Naive thymus-derived CD8-positive, alpha-beta T cell (primary cell): Measurements from ENCODE around the gene SVOPL. TPM values are rescaled to one million over a fixed set of nuclear protein-coding genes. Genes with fewer than 3 reads are reported as not detected.

ENCODE experiments used
- ATAC-seq, 2 donors: fragments of 150-1000 bp; cut with Tn5 transposase in 1 of 2; sonication (Bioruptor Pico), chemical (Tn5 transposase) in 1 of 2; 1 replicate in 1 of 2; 2 replicates in 1 of 2; pipeline ENCODE4 v1.10.0; 2021; ENCODE audit warnings: mild to moderate bottlenecking in 2 of 2, moderate library complexity in 2 of 2
- POLR2A ChIA-PET: fragments of 350-600 bp; sonication (Branson Sonifier 250); formaldehyde crosslinking; loops from one replicate; lab custom pipeline; 2021; ENCODE audit warnings: antibody characterized with exemption; lab: Charles Lee
- DNase-seq, 10 donors: peaks; one replicate each; pipeline versions ENCODE4 v3.0.0 to v3.0.0-alpha.2; 2020 to 2022
- H3K27ac Mint-ChIP-seq, 10 donors: one replicate each; pipeline ENCODE4 v1.8.0; 2020 to 2022; ENCODE audit warnings: mild to moderate bottlenecking in 10 of 10, mixed read lengths in 10 of 10, moderate library complexity in 4 of 10, inconsistent platforms in 1 of 10
- H3K27me3 Mint-ChIP-seq, 5 donors: one replicate each; pipeline ENCODE4 v1.8.0; 2021 to 2022; ENCODE audit warnings: mixed read lengths in 5 of 5
- H3K36me3 Mint-ChIP-seq, 3 donors: one replicate each; pipeline ENCODE4 v1.8.0; 2020 to 2022; ENCODE audit warnings: mixed read lengths in 3 of 3, mild to moderate bottlenecking in 2 of 3, inconsistent platforms in 1 of 3
- H3K4me1 Mint-ChIP-seq, 4 donors: one replicate each; pipeline ENCODE4 v1.8.0; 2021 to 2022; ENCODE audit warnings: mixed read lengths in 4 of 4
- H3K4me3 Mint-ChIP-seq, 10 donors: one replicate each; pipeline ENCODE4 v1.8.0; 2020 to 2022; ENCODE audit warnings: mild to moderate bottlenecking in 10 of 10, mixed read lengths in 10 of 10, moderate library complexity in 6 of 10, inconsistent platforms in 1 of 10
- H3K9me3 Mint-ChIP-seq, 9 donors: one replicate each; pipeline ENCODE4 v1.8.0; 2020 to 2022; ENCODE audit warnings: mixed read lengths in 9 of 9, mild to moderate bottlenecking in 3 of 9, inconsistent platforms in 1 of 9, moderate library complexity in 1 of 9
- polyA plus RNA-seq, 3 donors: library from polyadenylated mRNA; unstranded; fragments of 300-500 nt; fragmentation: Illumina TruSeq; gene quantifications; one replicate each; pipeline ENCODE4 v1.2.3, GENCODE V29; 2021
- total RNA-seq, 8 experiments: library from RNA in 2 of 8; stranded (reverse) in 2 of 8; gene quantifications; one replicate each; pipeline ENCODE4 v1.2.3 and lab custom pipeline; 2021 to 2026

The SVOPL gene
- total and polyA plus RNA-seq, 5 experiments from 2014 or later = 3.0 to 8.2 (median 3.7) TPM; not detected in 2

DNA sequence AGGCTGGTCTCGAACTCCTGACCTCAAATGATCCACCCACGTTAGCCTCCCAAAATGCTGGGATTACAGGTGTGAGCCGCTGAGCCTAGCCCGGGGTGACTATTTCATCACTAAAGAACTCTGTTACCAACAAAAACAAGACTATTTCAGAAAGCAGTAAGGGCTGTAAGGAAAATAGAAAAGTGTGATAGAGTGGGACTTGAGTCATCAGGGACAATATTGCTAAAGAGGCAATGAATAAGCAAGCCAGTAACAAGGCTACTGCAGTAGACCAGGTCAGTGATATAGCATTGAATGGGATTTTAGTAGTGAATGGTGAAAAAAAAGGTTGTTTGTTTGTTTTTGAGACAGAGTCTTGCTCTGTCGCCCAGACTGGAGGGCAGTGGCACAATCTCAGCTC, 51.7 kb downstream of the SVOPL start:
- POLR2A ChIA-PET = no interaction called here
- H3K4me1 Mint-ChIP-seq = peaks cover 0 to 3% (median 0%) of the 10 kb centered on the region in 4 donors
- DNase-seq (no peak), ATAC-seq (no peak)
- no peak overlapping the region for H3K27ac Mint-ChIP-seq
- H3K27me3 Mint-ChIP-seq = no peaks in the 10 kb centered on the region
- H3K9me3 Mint-ChIP-seq = peaks cover 0 to 10% (median 2%) of the 10 kb centered on the region in 9 donors
- no peak overlapping the region for H3K4me3 Mint-ChIP-seq
- H3K36me3 Mint-ChIP-seq = no peaks in the 10 kb centered on the region

DNA sequence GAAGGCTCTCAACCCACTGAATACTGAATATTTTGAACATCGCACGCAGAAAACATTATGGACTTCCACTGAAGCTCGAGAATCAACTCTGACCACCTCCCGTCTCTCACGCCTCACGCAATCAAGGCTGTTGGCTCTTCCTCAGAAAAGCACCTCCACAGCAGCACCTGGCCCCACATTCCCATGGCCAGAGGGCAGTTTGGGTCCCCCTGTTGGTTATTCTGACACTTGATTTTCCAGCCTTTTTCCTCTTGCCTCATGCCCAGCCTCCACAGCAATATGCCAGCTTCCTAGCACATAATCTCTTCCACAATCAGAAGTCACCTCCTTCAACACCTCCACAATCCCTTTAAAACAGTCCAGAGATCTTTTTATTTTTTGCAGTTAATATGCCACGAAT, 55.9 kb downstream of the SVOPL start:
- Mint-ChIP-seq H3K36me3 (no peaks in the 10 kb centered on the region), H3K4me1 (peaks cover 0 to 3% (median 0%) of the 10 kb centered on the region in 4 donors), H3K27me3 (no peaks in the 10 kb centered on the region), H3K4me3 (no peak overlapping the region), H3K9me3 (peaks cover 0 to 2% (median 0%) of the 10 kb centered on the region in 9 donors), H3K27ac (peak overlapping the region in 1 of 10 donors; percentile 3)
- ATAC-seq = no peak
- DNase-seq = no peak
- POLR2A ChIA-PET = interaction anchor here (0.5 kb wide), 1 partner anchor 42 kb away, joined by 3 read pairs; no protein-coding TSS in a partner anchor

- DNase-seq (no peak), ATAC-seq (no peak)
- Mint-ChIP-seq H3K27me3 (peaks cover 0 to 3% (median 0%) of the 10 kb centered on the region in 5 donors), H3K27ac (no peak overlapping the region), H3K4me1 (peaks cover 12 to 32% (median 22%) of the 10 kb centered on the region in 4 donors), H3K9me3 (no peaks in the 10 kb centered on the region), H3K4me3 (no peak overlapping the region), H3K36me3 (no peaks in the 10 kb centered on the region)
- POLR2A ChIA-PET = no interaction called here
Measured at GRCh38 chr7:138632826-138633602, 68.1 kb downstream of the SVOPL start.

GRCh38 chr7:138632384-138632783, 68.8 kb downstream of the SVOPL start:
- DNase-seq (no peak), ATAC-seq (no peak)
- no peaks in the 10 kb centered on the region for H3K9me3 Mint-ChIP-seq
- H3K27me3 Mint-ChIP-seq = peaks cover 0 to 3% (median 0%) of the 10 kb centered on the region in 5 donors
- H3K4me3 Mint-ChIP-seq = no peak overlapping the region
- POLR2A ChIA-PET = interaction anchor here (0.7 kb wide), 1 partner anchor 9 kb away, joined by 4 read pairs; no protein-coding TSS in a partner anchor
- H3K36me3 Mint-ChIP-seq = no peaks in the 10 kb centered on the region
- peaks cover 12 to 32% (median 23%) of the 10 kb centered on the region in 4 donors for H3K4me1 Mint-ChIP-seq
- H3K27ac Mint-ChIP-seq = peak overlapping the region in 2 of 10 donors; percentile 32 to 43

DNA sequence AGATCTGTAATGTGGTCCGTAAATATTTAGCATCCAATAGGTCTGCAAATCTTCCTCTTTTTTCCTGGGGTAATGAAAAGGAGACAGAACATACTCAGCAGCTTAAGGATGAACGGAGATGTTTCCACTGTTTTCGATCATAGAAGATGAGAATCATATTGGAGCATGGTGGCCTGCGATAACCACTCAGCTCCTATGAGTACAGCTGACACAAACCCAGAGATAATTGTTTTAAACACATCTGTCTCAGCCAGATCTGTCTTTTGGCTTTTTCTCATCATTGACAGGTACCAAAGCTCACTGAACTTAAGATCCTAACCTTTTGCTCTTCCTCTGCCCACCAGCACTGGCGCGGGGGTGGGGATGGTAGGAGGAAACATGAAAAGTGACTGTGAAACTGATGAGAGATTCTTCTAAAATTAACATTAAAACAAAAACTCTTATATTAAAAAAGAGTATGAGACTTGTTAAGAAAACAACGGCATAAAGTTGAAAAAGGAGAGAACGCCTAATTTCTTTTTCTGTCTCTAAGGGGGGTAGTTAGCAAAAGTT, 71.0 kb downstream of the SVOPL start:
- H3K36me3 Mint-ChIP-seq = no peaks in the 10 kb centered on the region
- ATAC-seq (no peak), DNase-seq (no peak)
- H3K27me3 Mint-ChIP-seq = peaks cover 0 to 3% (median 0%) of the 10 kb centered on the region in 5 donors
- H3K4me3 Mint-ChIP-seq = peak overlapping the region in 4 of 10 donors; percentile 0 to 6 (median 4)
- peak overlapping the region in 2 of 10 donors; percentile 1 to 24 for H3K27ac Mint-ChIP-seq
- no peaks in the 10 kb centered on the region for H3K9me3 Mint-ChIP-seq
- peaks cover 22 to 53% (median 45%) of the 10 kb centered on the region in 4 donors for H3K4me1 Mint-ChIP-seq
- POLR2A ChIA-PET = no interaction called here

DNA sequence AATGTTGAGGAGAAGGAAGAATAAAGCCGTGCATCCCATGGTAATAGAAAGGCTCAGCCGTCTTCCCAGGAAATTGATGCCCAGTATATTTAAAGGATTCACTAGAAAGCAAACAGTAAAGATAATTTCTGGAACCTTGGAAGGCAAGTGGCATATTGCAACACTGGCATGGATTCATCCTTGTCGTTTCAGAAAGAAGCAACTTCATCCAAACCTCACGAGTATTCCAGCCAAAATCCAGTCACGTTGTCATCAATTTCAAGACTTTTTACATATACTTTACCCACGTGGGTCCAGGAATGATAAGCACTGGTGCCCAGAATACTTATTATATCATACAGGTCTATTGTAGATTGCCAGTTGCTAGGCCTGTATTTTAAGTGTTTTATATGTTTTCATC, 73.8 kb downstream of the SVOPL start:
- H3K27me3 Mint-ChIP-seq = no peaks in the 10 kb centered on the region
- H3K36me3 Mint-ChIP-seq = no peaks in the 10 kb centered on the region
- H3K4me1 Mint-ChIP-seq = peaks cover 24 to 56% (median 48%) of the 10 kb centered on the region in 4 donors
- H3K4me3 Mint-ChIP-seq = peak overlapping the region in 1 of 10 donors; percentile 49
- peak overlapping the region in 1 of 10 donors; percentile 82 for H3K27ac Mint-ChIP-seq
- ATAC-seq (no peak), DNase-seq (no peak)
- POLR2A ChIA-PET = no interaction called here
- H3K9me3 Mint-ChIP-seq = no peaks in the 10 kb centered on the region

GRCh38 chr7:138626846-138627245, 74.3 kb downstream of the SVOPL start:
- H3K27ac Mint-ChIP-seq = peak overlapping the region in 5 of 10 donors; percentile 19 to 87 (median 79)
- no peaks in the 10 kb centered on the region for H3K9me3 Mint-ChIP-seq
- POLR2A ChIA-PET = interaction anchor here (1.3 to 2.0 kb wide), 2 partner anchors 9 to 277 kb away, joined by 4 to 10 read pairs; no protein-coding TSS in a partner anchor
- peaks cover 23 to 51% (median 45%) of the 10 kb centered on the region in 4 donors for H3K4me1 Mint-ChIP-seq
- H3K4me3 Mint-ChIP-seq = peak overlapping the region in 5 of 10 donors; percentile 6 to 53 (median 39)
- no peak for ATAC-seq
- no peaks in the 10 kb centered on the region for H3K27me3 Mint-ChIP-seq
- no peaks in the 10 kb centered on the region for H3K36me3 Mint-ChIP-seq
- DNase-seq = no peak

DNA sequence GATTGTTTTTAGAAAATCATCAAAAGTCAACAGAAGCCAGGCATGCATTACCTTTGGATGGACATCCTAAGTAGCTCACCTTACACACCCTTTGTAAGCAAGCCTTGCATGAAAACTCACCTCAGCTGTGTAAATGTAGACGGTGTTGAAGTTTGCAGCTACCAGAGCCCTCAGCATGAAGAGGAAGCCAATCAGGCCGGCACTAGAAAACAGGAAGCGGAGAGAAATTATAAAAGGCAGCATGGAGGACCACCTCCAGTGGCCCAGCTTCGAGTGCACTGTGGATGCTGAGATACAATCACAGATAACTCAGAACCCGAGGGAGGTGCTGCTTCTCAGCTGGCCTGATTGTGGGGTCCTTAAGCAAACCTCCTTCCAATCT, 75.3 kb downstream of the SVOPL start:
- Mint-ChIP-seq H3K4me1 (peaks cover 23 to 47% (median 44%) of the 10 kb centered on the region in 4 donors), H3K27ac (peak overlapping the region; percentile 43 to 87 (median 81)), H3K27me3 (no peaks in the 10 kb centered on the region), H3K9me3 (no peaks in the 10 kb centered on the region), H3K36me3 (no peaks in the 10 kb centered on the region), H3K4me3 (peak overlapping the region; percentile 56 to 77 (median 68))
- POLR2A ChIA-PET = interaction anchor here (0.6 to 2.0 kb wide), 4 partner anchors 10 to 482 kb away, joined by 3 to 10 read pairs (median 4); no protein-coding TSS in a partner anchor
- ATAC-seq (peak; percentile 80 to 85), DNase-seq (peak in 7 of 10 donors; percentile 7 to 55 (median 28))

DNA sequence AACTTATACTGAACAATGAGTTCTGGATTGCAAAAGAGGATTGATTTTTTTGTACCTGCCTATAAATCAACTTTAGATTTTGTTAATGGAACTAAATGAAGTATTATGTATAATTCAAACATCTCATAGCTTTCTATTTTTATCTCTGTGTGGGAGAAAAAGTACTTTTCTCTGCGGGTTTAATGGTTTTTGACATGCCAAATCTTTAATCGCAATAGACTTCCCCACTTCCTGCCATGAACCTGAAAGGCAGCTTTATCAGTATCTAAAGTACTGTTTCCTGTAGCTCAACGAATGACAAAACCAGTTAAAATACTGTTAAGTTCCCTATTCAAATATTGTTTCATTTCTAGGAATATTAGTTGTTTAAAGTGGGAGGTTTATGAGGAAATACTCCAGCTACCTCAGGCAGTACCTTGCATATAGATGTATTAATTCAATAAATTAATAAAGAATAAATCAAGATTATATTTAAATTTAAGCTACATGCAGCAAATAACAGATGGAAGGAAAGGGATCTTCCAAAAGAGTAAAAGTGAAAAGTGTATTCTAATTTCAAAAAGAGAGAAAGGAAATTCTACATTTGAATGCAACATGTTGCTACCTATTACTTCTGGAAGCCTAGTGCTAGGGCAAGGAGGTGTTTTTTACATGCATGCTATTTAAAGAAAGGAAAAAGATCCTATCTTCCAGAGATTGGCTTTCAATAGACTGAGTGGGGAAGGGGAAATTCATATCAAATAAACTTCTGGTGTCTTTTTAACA, 75.9 kb downstream of the SVOPL start:
- POLR2A ChIA-PET = interaction anchor here (0.6 to 2.0 kb wide), 3 partner anchors 13 to 483 kb away, joined by 3 to 10 read pairs (median 4); no protein-coding TSS in a partner anchor
- ATAC-seq = peak; percentile 74 to 84
- Mint-ChIP-seq H3K27me3 (no peaks in the 10 kb centered on the region), H3K27ac (peak overlapping the region; percentile 43 to 87 (median 81)), H3K36me3 (no peaks in the 10 kb centered on the region), H3K9me3 (no peaks in the 10 kb centered on the region), H3K4me1 (peaks cover 23 to 48% (median 43%) of the 10 kb centered on the region in 4 donors), H3K4me3 (peak overlapping the region; percentile 58 to 78 (median 72))
- DNase-seq = peak in 4 of 10 donors; percentile 17 to 68 (median 52)

GRCh38 chr7:138622841-138623240, 78.3 kb downstream of the SVOPL start:
- H3K36me3 Mint-ChIP-seq = no peaks in the 10 kb centered on the region
- no peaks in the 10 kb centered on the region for H3K9me3 Mint-ChIP-seq
- no peak overlapping the region for H3K27ac Mint-ChIP-seq
- no peak for ATAC-seq
- no peaks in the 10 kb centered on the region for H3K27me3 Mint-ChIP-seq
- peaks cover 20 to 39% (median 33%) of the 10 kb centered on the region in 4 donors for H3K4me1 Mint-ChIP-seq
- POLR2A ChIA-PET = no interaction called here
- DNase-seq = no peak
- no peak overlapping the region for H3K4me3 Mint-ChIP-seq

- POLR2A ChIA-PET = interaction anchor here (0.6 kb wide), 1 partner anchor 330 kb away, joined by 3 read pairs; no protein-coding TSS in a partner anchor
- no peak for DNase-seq
- Mint-ChIP-seq H3K36me3 (no peaks in the 10 kb centered on the region), H3K27me3 (no peaks in the 10 kb centered on the region), H3K4me1 (peaks cover under 1 to 10% (median 5%) of the 10 kb centered on the region in 4 donors), H3K9me3 (no peaks in the 10 kb centered on the region), H3K4me3 (no peak overlapping the region), H3K27ac (no peak overlapping the region)
- no peak for ATAC-seq
Measured at GRCh38 chr7:138618933-138619332, 82.2 kb downstream of the SVOPL start.

DNA sequence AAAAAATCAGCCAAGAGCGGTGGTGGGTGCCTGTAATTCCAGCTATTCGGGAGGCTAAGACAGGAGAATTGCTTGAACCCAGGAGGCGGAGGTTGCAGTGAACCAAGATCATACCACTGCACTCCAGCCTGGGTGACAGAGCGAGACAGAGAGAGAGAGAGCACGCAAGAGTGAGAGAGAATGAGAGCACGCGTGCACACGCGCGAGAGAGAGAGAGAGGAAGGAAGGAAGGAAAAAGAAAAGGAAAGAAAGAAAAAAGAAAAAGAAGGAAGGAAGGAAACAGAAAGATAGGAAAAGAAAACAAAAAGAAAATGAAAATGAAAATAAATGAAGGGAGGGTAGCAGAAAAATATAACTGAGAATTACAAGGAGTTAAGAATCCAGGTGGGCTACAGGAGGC, 82.7 kb downstream of the SVOPL start:
- H3K4me3 Mint-ChIP-seq = peak overlapping the region in 1 of 10 donors; percentile 41
- no peaks in the 10 kb centered on the region for H3K9me3 Mint-ChIP-seq
- peaks cover 0 to 13% (median 6%) of the 10 kb centered on the region in 4 donors for H3K4me1 Mint-ChIP-seq
- no peak for ATAC-seq
- no peak for DNase-seq
- H3K27ac Mint-ChIP-seq = peak overlapping the region in 1 of 10 donors; percentile 79
- no peaks in the 10 kb centered on the region for H3K27me3 Mint-ChIP-seq
- POLR2A ChIA-PET = no interaction called here
- no peaks in the 10 kb centered on the region for H3K36me3 Mint-ChIP-seq
